Stimulated activated CD8-positive, alpha-beta memory T cell treated with anti-CD3 and anti-CD28 coated beads, Interleukin-15, amount 100 ng/mL, for 24 hours (primary cell): ENCODE data around the gene DOHH.

Experiments
- DNase-seq: peaks from one replicate; pipeline ENCODE4 v3.0.0-alpha.2; 2020; ENCODE audit warnings: low read depth

DOHH gene

DNA sequence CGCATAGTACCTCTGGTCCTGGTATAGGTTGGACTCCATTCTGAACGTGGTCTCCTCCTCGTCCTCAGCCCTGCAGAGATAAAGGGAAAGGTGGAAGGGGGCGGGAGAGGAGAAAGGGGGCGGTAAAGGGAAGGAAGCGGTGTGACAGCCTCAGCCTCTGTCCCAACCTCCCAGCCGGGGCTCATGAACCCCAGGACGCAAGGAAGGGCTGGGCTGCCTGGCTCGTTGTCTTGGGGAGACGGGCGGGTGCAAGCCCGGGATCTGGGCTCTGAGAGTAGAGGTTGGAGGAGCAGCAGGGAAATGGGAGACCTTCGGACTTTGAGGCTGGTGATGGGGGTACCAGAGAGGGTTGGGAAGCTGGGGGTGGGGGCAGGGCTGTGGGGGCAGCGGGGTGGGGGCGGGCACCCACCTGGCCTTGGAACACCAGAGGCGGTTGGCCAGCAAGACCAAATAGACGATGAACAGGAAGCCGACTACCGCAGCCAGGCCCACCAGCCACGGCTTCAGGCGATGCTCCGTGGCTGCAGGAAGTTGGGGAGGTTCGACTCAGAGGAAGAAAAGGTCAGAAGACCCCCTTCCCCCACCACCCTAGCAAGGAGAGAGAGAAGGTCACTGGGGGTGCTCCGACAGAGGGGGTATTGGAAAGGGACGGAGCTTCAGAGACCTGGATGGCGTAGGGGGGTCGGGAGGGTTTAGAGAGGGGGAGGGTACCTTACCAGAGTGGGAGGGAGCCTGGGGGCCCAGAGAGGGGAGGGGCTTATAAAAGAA is 21.9 kb downstream of the DOHH start:
- DNase-seq, result no peak

DNA sequence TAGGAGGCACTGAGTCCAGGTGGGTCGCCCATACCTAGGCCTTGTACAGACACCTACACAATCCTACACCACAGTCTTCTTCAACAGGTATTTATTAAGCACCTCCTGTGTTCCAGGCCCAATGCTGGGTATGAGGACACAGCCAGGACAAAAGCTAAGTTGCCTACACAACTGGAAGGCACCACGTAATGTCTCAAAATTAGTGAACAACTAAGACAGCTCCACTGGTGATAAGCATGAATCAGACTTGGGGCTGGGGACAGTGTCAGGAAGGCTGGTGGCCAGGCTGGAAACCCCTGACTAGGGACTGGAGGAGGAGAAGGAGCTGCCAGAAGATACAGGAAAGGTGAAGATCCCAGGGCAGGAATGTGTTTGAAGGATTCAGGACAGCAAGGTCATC is 22.5 kb downstream of the DOHH start:
- DNase-seq, result no peak

DNA sequence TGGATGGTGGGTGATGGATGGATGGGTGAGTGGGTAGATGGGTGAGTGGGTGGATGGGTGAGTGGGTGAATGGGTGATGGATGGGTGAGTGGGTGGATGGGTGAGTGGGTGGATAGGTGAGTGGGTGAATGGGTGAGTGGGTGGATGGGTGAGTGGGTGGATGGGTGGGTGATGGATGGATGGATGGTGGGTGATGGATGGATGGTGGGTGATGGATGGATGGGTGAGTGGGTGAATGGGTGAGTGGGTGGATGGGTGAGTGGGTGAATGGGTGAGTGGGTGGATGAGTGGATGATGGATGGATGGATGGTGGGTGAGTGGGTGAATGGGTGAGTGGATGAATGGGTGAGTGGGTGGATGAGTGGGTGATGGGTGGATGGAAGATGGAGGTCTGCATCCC is 23.0 kb downstream of the DOHH start:
- DNase-seq, result no peak

DNA sequence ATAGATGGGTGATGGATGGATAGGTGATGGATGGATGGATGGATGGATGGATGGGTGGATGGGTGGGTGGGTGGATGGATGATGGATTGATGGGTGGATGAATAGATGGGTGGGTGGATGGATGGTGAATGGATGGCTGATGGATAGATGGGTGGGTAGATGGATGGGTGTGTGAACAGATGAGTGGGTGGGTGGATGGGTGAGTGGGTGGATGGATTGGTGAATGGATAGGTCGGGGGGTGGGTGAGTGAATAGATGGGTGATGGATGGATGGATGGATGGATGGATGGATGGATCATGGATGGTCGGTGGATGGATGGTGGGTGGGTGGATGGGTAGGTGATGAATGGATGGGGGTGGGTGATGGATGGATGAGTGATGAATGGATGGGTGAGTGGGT is 23.6 kb downstream of the DOHH start:
- DNase-seq, result no peak

DNA sequence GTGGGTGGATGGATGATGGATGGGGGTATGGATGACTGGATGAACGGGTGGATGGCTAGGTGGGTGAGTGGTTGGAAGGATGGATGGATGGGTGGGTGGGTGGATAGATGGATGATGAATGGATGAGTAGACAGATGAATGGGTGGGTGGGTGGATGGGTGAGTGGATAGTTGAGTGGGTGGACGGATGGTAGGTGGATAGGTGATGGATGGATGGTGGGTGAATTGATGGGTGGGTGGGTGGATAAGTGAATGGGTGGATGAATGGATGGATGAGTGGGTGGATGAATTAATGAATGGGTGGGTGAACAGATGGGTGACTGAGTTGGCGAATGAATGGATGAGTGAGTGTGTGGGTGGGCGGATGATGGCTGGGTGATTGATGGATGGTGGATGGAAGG is 25.0 kb downstream of the DOHH start:
- no peak for DNase-seq

DNA sequence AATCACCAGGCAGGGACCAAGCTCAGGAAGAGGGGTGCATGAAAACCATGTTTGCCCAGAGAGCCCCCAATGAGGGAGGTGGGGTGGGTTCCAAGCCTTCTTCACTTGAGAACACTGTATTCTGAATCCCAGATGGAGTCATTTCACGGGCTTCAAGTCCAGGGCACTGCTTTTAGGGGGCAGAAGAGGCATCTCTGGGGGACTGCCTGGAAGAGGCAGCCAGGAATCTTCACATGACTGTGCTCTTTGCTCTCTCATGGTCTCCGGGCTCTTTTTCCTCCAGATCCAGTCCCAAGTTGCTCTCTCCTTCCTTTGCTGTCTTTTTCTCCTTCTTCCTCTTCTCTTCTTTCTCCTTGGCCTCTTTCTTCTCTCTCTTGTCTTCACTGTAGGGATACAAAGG is 25.9 kb downstream of the DOHH start:
- no peak for DNase-seq

DNA sequence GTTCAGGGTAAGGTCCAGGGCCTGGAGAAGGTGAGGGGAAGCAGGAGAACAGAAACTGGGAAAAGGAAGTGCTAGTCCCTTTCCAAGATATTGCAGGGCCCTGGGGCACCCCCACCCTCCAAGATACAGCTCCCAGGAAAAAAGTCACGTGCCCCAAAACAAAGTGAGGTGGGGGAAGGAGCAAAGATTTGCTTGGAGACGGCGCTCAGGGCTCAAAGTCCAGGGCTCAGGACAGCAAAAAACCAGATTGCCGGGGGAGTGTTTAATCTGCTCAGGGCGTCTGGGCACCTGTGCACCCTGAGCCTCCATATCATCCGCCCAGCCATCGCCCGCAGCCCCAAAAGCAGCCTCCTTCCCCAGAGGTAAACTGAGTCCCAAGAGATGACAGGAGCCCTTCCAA is 26.5 kb downstream of the DOHH start:
- no peak for DNase-seq

DNA sequence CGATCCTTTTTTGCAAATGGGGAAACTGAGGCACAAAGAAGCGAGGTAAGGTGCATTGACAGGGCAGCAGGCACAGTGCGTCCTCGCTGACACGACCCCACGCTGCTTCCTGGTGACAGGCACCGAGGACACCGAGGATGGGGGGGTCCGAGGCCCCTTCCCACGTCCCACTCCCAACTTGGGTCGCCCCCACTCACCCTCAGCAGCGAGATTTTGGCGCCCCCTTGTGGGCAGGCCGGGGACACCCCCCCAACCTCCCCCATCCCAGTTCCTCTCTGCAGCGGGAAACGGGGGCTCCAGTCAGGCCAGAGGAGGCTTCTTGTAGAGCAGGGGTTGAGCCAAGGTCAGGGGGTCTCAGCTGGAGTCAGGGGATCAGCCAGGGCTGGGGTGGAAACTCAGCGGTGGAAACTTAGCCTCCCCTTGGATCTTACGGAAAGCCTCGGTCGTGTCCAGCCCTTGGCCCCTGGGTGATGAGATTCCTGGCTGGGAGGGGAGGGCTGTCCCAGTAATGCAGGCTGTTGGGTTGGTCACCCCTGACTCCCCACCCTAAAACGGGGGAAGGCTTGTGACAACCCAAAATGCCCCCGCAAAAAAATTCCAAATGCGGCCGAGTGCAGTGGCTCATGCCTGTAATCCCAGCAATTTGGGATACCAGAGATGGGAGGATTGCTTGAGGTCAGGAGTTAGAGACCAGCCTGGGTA is 28.4 kb downstream of the DOHH start:
- DNase-seq, result peak; percentile 29

DNA sequence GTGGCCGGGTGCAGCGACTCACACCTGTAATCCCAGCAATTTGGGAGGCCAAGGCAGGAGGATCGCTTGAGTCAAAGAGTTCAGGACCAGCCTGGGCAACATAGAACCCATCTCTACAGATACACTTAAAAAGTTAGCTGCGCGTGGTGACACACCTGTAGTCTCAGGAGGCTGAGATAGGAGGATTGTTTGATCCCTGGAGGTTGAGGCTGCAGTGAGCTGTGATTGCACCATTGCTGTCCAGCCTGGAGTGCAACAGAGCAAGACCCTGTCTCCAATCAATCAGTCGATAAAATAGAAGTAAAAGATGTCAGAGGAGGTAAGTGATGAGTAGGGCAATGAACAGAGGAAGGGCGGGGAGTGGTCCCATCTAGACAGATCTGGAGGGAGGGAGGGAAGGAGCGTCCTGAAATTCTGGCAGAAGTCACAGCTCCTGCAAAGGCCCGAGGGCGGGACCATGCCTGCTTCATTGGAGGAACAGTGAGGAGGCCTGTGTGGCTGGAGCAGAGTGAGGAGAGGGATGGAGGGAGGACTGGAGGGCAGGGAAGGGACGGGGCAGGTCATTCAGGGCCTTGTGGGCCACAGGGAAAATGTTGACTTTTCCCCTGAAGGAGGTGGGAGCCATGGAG is 29.9 kb downstream of the DOHH start:
- DNase-seq, result no peak

DNA sequence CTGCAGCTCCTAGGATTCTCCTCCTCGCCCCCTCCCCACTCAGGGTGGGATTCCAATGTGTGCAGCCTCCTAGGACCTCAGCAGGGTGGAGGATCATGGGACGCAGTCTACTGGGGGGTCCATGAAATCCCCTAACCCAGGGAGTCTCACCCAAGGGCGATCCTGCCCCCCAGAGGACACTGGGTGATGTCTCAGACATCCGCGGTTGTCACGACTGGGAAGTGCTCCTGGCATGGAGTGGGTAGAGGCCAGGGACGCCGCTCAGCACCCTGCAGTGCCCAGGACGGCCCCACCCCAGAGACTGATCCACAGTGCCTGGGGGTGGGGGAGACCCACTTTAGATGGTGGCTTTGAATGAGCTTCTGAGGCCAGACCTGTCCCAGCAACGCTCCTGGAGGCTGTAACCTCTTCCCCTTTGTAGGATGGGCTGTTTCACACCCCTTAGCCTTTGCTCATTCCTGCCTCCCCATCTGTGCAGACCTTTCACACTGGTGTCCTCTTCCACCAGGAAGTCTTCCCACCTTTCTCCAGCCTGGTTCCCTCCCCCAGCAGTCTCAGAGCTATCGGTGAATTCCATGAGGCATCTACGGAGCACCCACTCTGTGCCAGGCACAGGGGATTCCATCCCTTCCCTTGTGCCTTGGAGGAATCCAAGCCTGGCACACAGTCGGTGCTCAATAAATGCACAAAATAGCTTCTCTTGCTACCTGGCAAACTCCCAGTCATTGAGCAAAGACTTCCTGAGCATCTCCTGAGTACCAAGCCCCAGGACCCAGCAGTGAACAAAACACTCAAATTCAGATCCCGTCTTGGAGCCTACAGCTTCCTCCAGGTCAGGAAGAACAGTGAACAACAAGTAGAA is 30.6 kb downstream of the DOHH start:
- DNase-seq, result no peak

DNA sequence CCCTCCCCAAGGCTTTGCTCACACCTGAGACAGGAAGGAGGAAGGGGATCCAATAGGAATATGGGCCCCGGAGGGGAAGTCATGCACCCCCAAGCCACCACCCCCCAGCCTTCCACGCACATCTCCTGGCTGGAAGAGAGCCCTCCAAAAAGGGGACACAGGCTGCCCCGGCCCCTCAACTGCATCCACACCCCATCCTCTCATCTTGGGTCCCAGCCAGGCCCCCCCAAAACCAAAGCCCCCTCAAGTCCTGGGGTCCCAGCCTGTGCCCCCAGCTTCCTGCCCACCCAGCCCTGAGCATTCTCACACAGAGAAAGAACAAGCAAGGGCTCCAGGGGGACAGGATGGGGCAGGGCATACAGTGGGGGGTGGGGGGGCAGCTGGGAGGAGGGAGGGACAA is 32.3 kb downstream of the DOHH start:
- DNase-seq, result no peak

DNA sequence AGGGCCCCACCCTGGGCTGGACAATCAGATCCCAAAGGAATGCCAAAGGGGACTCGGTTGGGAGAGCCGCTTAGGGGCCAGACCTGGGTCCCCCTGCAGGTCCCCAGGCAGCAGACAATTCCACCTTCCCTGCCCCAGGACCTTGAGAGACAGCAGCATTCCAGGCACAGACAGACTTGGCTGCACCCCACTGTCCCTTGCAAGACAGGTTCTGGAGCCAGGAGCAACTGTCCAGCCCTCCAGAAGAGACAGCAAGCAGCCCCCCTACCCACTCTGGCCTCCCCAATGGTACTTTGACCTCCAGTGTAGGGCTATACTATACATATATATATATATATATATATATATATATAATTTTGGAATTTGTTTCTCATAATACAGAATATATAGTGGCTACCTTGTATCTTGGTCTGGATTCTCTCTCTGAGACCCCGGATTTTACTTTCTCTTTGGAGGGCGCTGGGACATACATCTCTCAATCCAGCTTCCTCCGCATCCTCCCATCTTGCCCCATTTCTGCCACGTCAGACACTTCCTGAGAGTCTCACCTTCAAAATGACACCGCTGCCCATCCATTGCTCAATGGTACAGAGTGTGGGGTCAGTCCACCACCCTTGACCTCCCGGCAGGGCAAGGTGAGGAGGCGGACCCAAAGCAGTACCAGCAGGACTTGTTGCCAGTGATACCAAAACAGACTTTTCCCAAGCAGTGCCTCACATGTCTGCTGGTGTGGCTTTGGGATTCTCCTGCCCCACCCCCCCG is 32.9 kb downstream of the DOHH start:
- DNase-seq, result no peak

DNA sequence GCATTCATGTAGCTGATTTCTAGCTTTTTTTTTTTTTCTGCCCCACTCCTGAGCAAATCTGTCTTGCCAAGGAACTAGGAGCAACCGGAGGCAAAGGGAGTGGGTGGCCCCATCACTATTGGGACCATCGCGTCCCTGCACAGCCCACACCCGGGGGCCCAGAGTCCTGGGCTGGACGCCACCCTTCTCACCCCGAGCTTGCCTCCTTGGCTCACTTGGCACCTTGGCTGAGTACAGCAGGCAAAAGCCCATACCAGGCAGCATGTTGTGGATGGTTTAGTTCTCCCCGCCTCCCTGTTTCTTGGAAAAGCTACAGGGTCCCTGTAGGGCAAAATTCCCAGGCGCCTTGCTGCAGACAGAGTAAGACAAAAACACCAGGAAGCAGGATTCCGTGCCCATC is 33.8 kb downstream of the DOHH start:
- DNase-seq, result no peak

DNA sequence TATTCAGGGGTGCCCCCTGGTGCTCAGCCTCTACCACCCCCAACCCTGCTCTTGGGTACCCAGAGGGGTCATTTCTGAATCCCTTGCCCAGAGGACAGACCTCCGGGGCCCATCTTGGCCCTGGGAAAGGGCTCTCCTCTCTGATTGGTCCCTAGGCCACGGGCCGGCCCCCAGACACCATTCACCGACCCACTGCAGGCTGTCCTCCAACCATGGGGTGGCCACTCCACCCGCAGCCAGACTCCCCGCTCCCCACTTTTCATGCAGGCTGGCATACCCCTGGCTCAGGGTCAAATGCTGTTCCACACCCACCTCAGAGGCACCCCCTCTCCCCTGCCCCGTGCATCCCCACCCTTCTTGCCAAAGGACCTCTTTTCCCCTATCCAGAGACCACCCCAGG is 34.9 kb downstream of the DOHH start:
- no peak for DNase-seq

DNA sequence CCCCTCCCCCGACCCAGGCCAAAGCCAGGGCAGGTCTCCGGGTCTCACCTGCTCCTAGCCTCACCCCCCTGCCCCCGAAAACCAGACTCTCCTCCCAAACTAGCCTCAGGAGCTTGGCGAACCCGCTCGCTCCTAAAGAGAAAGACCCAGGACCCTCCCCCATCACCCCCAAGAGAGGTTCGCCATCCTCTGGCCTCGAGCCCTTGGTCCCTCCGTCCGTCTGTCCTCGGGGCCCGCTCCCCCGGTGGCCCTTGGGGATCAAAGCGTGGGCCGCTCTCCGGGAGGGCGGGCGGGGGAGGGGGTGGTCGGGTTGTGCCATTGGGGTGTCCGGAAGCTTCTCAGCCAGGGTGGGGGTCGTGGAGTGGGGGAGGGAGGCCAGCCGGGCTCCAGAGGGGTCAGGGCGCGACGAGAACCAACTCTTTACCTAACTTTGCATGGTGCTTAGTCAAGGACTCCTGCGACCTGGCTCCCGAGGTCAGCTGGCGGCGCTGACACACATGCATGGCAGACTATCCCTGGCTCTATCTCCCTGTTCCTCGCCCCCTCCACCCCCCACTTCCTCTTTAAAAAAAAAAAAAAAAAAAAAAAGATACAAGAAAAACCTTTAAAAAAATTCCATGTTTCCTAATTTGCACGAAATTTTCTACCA is 35.8 kb downstream of the DOHH start:
- no peak for DNase-seq

DNA sequence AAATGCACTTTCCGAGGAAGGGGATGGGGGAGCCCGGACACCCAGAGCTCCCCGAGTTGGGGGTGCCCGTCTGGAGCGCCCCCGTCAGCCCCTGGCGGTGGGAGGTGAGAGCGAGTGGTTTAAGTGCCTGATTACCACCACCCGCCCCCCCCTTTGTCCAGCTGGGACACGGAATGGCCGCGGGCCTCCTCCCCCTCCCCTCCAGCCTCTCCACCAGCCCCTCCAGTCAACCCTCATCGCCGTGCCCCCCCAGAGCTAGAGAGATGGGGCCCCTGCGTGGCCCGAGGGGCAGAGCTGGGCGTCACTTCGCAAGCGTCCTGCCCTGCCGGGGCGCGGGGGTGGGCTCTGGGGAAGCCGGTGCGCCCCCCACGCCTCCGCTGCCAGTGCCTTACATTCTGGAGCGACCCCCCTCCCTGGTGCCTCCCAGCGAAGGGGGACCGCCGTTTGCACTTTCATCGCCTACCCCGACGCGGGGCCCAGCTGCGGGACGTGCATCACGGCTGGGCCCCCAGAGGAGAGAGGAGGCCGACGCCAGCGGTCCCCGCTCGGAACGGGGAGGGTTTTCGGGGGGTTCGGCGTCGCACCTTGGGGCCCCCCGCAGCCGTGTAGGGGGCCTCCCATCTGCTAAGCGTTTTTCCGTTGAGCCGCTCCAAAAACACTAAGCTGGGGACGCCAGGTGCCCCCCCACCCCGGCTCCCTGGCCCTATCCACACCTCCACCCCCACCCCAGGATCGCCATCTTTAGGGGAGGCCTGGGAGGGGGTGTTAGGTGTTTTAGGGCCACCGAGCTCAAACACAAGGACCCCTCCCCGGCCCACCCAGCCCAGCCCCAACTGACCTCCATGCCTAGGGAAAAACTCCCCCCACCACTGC is 36.5 kb downstream of the DOHH start:
- no peak for DNase-seq

DNA sequence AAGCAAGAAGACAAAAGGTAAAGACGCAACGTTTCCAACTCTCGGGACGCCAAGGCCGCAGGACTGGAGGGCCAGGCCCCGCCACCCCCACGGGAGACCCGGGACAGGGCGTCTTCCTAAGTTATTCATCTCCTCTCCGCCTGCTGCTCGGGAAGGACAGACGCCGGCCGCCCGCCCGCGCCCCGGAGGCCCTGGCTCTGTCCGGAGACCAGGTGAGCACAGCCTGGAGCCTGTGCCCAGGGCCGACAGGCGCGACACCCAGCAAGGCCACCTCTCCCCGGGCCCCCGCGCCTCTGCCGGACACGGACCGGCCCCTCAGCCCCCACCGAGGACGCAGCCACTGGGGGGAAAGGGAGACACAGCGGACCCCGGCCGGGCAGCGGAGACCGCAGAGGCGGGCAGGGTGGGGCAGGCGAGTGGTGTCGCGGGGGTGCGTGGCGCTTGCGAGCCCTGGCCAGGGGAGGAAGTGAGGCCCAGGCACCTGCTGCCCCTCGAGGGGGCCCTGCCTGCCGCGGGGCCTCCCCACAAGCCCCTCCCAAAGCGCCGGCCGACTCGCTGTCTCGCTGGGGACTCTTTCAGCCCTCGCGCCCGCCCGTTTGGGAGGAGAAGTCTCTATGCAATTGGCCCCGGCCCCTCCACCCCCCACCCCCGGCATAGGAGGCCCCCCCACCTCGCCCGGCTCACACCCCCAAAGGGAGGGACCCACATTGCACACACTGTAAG is 37.3 kb downstream of the DOHH start:
- no peak for DNase-seq

DNA sequence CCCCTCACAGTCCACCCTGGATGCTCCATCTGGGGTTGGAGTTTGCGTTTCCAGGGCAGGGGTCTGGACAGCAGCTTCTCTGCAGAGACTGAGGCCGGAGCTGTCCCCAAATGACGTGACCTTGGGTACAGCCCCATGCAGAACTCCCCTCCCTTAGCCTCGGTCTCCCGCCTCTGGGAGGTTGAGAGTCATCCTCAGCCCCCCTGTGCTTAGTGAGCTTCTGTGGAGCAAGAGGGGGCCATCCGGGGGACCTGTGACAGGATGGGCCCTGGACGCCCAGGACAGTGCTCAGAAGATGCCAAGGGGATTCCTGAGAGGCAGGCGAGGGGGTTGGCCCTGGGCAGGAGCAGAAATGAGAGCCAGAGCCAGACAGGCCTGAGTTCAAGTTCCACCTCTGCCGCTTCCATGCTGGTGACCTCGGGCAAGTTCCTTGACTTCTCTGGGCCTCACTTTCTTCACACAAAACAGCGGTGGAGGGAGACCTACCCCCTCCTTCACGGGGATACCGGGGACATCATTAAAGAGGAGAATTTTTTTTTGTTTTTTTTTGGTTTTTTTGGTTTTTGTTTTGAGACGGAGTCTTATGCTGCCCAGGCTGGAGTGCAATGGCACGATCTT is 40.4 kb downstream of the DOHH start:
- no peak for DNase-seq
